NCI-H526 (cell line): ENCODE results near the gene AK5.

Experiments used
- DNase-seq, 2 experiments: peaks; one replicate each; lab custom pipeline; 2025; lab: John Stamatoyannopoulos, UW

Gene AK5

DNA sequence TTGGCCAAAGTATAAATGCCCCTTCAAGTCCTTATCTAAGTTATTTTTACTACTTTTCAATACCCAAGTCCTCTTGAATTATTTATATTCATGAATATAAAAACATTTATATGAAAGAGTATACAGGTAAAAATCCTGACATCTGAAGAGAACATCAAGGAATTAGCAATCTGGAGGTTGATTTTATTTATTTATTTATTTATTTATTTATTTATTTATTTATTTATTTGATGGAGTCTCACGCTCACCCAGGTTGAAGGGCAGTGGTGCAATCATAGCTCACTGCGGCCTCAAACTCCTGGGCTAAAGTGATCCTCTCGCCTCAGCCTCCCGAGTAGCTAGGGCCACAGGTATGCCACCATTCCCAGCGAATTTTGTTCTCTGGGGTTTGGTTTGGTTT lies 307.4 kb downstream of the AK5 start:
- no peak for DNase-seq

DNA sequence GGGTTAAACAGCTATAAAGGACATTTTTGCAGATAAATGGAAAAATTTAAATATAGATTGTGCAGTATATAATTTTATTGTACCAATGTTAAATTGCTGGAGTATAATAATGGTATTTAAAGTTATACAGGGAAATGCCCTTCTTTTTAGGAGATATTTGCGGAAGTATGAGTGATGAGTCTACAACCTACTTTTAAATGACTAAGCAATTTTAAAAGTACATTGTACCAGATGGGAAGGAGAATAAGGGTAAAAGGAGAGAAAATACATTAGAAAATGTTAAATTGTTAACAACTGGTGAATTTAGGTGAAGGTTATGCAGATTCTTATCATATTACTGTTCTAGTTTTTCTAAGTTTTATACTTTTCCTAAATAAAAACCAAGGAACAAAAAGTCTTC lies 308.8 kb downstream of the AK5 start:
- no peak for DNase-seq

DNA sequence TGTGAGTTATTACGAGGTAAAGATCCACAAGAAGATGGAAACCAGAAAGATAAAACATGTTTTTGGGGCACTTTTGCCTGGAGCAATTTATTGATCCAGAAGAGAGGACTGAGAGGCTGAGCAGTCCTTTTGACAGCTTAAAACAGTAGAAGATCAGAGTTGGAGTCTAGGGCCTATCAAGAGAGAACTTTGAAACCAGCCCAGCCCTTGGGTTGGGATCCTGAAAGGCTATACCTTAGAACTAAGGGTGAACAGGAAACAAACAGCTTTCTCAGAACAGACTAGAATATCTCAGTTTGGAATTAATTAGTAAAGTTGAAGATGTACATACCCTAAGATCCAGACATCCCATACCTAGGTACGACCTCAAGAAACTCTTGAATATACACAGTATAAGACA lies 311.1 kb downstream of the AK5 start:
- no peak for DNase-seq

DNA sequence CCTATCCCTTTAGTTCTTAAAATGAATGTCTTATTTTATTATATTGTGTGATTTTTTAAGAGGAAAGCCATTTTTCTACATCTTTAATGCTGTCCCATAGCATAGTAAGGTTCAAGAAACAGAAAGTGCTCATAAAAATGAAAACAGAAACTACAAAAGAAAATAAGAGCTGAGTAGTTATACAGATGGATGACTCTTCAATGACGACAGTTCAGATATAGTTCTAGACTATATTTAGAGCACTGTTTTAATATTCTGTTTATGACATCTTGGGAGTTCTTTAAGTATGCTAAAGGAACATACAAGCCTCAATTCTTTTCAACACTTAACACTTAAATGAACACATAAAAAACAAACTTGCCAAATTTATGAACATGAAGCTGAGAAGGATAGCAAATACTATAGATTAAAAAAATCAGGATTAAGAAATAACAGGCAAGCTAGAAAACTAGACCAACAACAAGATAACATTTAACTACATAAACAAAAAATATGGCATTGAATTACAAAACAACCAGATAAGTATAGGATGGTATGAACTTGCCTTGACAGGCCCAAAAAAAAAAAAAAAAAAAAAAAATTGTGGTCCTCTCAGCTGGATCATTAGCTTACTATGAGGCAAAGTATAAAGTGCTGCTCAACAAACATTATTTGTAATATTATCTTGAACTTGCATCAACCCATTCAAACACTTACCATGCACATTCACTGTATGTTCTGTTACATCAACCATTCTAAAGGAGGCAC lies 312.7 kb downstream of the AK5 start:
- DNase-seq, result no peak

DNA sequence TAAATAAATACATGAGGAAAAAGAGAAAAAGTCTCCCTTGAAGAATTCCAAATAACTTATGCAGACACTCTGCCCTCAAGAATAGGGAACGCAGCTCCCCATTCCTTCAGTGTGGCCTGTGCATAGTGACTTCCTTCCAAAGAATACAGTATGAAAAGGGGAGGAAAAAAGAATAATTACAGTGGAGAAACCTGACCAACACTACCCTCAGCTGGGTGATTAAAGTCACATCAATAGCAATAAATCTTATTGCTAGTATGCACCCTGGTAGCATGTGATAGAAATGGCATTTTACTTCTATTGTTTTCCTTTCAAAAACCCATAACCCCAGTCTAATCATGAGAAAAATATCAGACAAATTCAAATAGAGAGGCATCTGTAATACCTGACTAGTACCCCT lies 315.5 kb downstream of the AK5 start:
- DNase-seq, result no peak

DNA sequence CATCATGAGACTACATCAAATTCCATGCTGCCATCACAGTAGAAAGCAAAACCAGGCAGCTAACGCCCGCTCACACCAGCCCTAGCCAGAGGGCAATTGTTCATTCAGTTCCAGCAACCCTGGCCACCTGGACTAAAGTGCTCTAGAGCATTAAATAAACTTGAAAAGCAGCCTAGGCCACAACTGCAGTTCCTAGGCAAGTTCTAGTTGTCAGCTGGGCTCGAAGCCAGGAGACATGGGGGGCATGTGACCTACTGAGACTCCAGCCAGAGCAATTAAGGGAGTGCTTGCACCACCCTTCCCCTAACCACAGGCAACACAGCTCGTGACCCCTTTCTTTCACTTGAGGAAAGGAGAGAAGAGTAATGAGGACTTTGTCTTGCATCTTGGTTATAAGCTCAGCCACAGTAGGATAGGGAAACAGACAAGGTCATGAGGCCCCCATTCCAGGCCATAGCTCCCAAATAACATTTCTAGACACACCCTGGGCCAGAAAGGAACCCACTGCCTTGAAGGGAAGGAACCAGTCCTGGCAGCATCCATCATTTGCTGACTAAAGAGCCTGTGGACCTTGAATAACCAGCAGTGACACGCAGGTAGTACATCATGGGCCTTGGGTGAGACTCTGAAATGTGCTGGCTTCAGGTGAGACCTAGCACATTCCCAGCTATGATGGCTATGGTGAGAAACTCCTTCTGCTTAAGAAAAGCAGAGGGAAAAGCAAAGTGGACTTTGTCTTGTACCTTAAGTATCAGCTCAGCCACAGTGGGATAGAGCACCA lies 323.6 kb downstream of the AK5 start:
- no peak for DNase-seq

DNA sequence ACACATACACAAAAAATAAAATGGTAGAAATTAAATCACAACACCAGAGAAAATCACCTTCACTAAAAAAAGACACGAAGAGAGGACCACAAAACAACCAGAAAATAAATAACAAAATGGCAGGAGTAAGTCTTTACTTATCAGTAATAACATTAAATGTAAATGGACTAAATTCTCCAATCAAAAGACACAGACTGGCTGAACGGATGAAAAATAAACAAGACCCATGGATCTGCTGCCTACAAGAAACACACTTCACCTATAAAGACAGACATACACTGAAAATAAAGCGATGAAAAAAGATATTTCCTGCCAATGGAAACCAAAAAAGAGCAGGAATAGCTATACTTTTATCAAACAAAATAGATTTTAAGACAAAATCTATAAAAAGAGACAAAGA lies 327.1 kb downstream of the AK5 start:
- DNase-seq, result no peak
